ENCODE measurements around the gene B4GALT4.
"Not testable (repeated sequence)": the region's sequence is repeated elsewhere in the genome, so short reads cannot be mapped to it uniquely, and the experiment has no call there.

B4GALT4 gene

GRCh38 chr3:119194237-119195150 is 46.2 kb downstream of the B4GALT4 start:
- DNase-seq: no peak

GRCh38 chr3:119191800-119192199 is 48.9 kb downstream of the B4GALT4 start:
- no peak for DNase-seq

GRCh38 chr3:119187266-119187665 is 53.4 kb downstream of the B4GALT4 start:
- no peak for DNase-seq

- no peak for DNase-seq
These were observed 55.7 kb downstream of the B4GALT4 start for GRCh38 chr3:119184796-119185570.

GRCh38 chr3:119184111-119184510 is 56.6 kb downstream of the B4GALT4 start:
- no peak for DNase-seq

GRCh38 chr3:119181765-119182164 is 58.9 kb downstream of the B4GALT4 start:
- no peak for DNase-seq

- DNase-seq: no peak
These were observed 63.4 kb downstream of the B4GALT4 start for GRCh38 chr3:119177321-119177720.

- DNase-seq: no peak
These were observed 63.9 kb downstream of the B4GALT4 start for GRCh38 chr3:119176778-119177177.

GRCh38 chr3:119175872-119176756 is 64.6 kb downstream of the B4GALT4 start:
- DNase-seq: no peak

GRCh38 chr3:119173325-119173724 is 67.4 kb downstream of the B4GALT4 start, which contains the start of gene UPK1B:
Gene UPK1B (plus strand): TSS chr3:119173598. CDS start chr3:119186742, 13,144 bp downstream.
- DNase-seq: no peak

GRCh38 chr3:119170821-119171220 is 69.9 kb downstream of the B4GALT4 start:
- no peak for DNase-seq

- not testable (repeated sequence) for DNase-seq
These were observed 75.9 kb downstream of the B4GALT4 start for GRCh38 chr3:119164745-119165144.

All from NCI-H1694 treated with DMSO at 0.1 percent for 48 hours (cell line).